Raji (cell line): ENCODE data around the gene ST6GALNAC1.

ENCODE experiments used
- POLR2A ChIP-seq: IDR thresholded peaks from 2 replicates; pipeline ENCODE4 v1.6.1; 2011; ENCODE audit warnings: low read depth, low read length, control low read depth; ENCODE audit not compliant: insufficient read depth

ST6GALNAC1 gene

GRCh38 chr17:76659928-76660655 lies 16.5 kb upstream of the ST6GALNAC1 start:
- no peak for TF ChIP-seq POLR2A

- no peak for TF ChIP-seq POLR2A
Measured at GRCh38 chr17:76658242-76658662, 14.7 kb upstream of the ST6GALNAC1 start.

DNA sequence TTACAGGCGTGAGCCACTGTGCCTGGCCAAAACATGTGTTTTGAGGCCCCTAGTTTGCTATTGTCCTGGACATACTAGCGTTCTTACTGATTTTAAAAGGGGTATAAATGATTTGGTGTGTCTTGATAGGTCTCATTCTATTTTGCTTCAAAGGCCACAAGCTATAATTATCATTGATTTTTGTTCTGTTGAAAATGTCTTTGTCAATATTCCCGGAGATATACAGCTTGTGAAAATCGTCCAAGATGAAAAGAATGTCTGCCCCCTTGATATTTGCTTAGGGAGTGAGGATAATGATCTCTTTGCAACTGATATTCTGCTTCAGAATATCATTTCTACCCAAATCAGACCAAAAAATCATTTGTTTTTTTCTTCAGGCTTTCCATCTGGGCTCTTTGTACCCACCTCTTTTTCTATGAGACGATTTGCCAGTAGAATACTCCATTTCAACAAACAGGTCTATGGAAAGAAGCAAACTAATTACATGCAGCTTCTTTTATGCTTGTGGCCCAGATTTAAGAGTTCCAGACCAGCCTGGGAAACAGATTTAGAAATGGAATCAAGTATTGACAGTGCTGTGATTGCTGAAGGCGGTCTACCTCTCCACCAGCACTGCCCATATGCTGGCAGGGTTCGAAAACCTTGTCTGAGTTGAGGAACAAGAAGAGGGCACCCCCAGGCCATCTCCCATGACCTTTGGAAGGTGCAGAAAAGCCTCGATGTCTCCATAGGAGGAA lies 14.1 kb upstream of the ST6GALNAC1 start:
- no peak for TF ChIP-seq POLR2A

GRCh38 chr17:76654408-76654807 lies 10.9 kb upstream of the ST6GALNAC1 start:
- no peak for TF ChIP-seq POLR2A

GRCh38 chr17:76650504-76650903 lies 6.9 kb upstream of the ST6GALNAC1 start:
- TF ChIP-seq POLR2A: no peak

- no peak for TF ChIP-seq POLR2A
Measured at GRCh38 chr17:76646712-76647111, 3.2 kb upstream of the ST6GALNAC1 start.

DNA sequence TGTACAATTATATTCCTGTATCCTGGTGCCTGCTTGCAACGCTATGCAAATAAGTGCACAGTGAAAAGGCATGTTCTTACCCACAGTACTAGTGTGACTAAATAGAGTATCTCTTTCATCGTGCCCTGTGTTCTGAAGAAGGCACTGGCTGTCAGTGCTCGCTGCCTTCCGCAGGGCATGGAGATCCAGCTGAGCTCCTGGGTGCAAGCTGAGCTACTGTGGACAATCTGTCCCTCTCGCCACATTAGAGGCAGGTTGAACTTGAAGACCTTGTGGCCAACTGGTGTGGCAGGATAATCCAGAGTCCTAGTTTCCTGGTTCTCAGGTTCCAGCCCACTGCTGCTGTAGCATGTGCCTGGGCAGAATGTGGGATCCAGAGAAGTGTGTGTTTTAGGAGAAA lies 1.9 kb upstream of the ST6GALNAC1 start:
- no peak for TF ChIP-seq POLR2A

DNA sequence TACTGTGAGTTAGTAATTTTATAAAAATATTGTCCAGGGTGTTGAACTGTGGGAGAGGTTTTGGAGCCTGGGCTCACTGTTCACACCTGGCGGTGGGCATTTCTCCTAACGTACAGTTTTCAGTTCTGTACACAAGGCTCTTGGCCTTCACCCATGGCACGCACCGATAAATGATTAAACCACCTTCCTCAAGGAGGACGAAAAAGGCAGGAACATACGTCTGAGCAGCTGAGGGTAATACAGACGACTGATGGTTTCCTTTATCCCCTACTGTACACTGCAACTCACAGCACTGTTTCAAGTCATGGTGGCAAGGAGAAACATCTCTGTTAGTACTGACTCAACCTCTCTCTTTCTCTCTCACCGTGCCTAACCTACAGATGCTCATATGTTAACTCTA lies 1.4 kb upstream of the ST6GALNAC1 start:
- no peak for TF ChIP-seq POLR2A

GRCh38 chr17:76642994-76643393 lies 563 bp downstream of the ST6GALNAC1 start:
- TF ChIP-seq POLR2A: no peak

DNA sequence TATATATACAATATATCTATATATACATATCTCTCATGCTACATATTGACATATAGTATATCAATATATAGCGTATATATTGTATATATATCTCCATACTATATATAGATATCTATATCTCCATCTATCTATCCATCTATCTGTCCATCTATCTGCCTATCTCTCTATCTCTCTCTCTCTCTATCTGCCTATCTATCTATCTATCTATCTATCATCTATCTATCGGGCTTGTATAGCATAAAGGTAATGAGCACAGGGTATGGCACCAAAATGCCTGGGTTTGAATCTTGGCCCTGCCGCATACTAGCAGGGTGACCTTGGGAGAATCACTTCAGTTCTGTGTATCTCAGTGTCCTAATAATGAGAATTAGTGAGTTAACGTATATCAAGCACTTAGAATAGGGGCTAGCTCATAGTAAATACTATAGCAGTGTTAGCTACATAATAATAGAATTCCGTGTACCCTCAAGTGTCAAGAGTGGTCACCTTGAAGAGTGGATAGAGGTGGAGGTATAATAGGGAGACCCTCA lies 1.5 kb downstream of the ST6GALNAC1 start:
- TF ChIP-seq POLR2A: no peak

GRCh38 chr17:76641501-76641900 lies 2.1 kb downstream of the ST6GALNAC1 start:
- no peak for TF ChIP-seq POLR2A

GRCh38 chr17:76640550-76641380 lies 2.8 kb downstream of the ST6GALNAC1 start:
- TF ChIP-seq POLR2A: no peak

DNA sequence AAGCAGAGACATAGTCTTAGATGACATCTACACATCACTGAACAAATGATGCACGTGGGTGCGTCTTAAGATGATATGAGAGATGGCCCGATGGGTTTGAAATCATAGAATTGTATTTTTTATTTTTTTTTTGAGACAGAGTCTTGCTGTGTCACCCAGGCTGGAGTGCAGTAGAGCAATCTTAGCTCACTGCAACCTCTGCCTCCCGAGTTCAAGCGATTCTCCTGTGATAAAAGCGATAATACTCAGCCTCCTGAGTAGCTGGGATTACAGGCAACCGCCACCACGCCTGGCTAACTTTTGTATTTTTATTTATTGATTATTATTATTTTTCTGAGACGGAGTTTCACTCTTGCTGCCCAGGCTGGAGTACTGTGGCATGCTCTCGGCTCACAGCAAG lies 5.3 kb downstream of the ST6GALNAC1 start:
- TF ChIP-seq POLR2A: no peak

DNA sequence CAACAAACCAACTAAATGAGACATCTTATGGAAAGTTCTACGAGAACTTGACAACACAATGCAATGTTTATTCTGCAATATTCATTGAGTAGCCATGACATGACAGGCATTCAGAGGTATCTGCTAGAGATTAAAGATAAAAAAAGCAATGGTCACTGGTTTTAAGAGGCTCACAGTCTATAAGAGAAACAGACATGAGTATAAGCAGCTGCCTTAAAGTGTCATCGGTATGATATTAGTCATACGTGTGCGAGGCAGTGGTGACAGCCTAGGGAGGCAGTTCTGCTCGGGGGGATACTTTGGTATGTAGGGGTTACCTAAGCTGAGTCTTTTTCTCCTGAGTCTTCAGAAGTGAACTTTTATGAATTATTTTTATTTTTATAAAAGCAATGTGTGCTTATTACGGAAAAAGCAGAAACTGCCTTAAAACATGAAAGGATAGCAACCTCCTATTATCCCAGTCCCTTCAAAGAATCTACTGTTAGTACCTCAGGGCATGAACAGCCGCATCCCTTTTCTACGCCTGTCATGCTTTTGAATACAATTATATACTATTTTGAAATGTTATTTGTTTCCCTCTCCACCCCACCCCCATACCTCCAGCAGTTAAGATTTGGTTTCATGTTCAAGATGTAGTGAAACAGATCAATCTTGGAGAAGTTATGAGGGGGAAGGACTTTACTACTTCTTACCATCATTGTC lies 7.7 kb downstream of the ST6GALNAC1 start:
- TF ChIP-seq POLR2A: no peak

DNA sequence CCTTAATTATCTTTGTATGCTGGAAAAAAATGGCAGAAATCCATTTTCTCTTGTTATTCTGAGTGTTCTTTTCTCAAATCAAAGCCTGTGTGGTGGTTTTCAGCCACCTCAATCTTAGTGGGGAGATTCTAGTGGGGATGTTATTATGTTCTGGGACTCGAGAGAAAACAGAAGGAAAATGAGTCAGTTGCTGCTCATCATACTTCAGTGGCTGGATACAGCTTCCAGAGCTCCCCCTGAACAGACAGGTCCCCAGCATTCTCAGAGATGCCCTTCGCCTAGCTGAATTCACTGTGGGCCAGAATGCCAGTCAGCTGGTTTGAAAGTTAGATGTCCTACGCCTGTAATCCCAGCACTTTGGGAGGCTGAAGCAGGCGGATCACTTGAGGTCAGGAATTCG lies 8.5 kb downstream of the ST6GALNAC1 start:
- TF ChIP-seq POLR2A: no peak

- no peak for TF ChIP-seq POLR2A
Measured at GRCh38 chr17:76633628-76634328, 9.8 kb downstream of the ST6GALNAC1 start.
